Activated CD4-positive, alpha-beta memory T cell treated with anti-CD3 and anti-CD28 coated beads, Interleukin-2, amount 10 ng/mL, durations not matched to agents 7 days and 5 days (primary cell): Measurements from ENCODE around the gene CPNE7. TPM values are rescaled to one million over a fixed set of nuclear protein-coding genes. Genes with fewer than 3 reads are reported as not detected.
A peak's percentile ranks its signal among the peaks of the same experiment; 100 is the strongest.

ENCODE experiments used
- CTCF ChIA-PET: fragments of 350-600 bp; sonication (Branson Sonifier 250); formaldehyde crosslinking; loops from one replicate; lab custom pipeline; 2021; ENCODE audit warnings: antibody characterized with exemption, inconsistent platforms; lab: Charles Lee
- POLR2A ChIA-PET: fragments of 350-600 bp; sonication (Branson Sonifier 250); formaldehyde crosslinking; loops from one replicate; lab custom pipeline; 2021; ENCODE audit warnings: antibody characterized with exemption; lab: Charles Lee
- DNase-seq: peaks from one replicate; pipeline ENCODE4 v3.0.0-alpha.2; 2020
- H3K27ac Mint-ChIP-seq: one replicate; pipeline ENCODE4 v1.8.0; 2021; ENCODE audit warnings: mild to moderate bottlenecking, mixed read lengths
- H3K27me3 Mint-ChIP-seq: one replicate; pipeline ENCODE4 v1.8.0; 2021; ENCODE audit warnings: mixed read lengths
- H3K36me3 Mint-ChIP-seq: one replicate; pipeline ENCODE4 v1.8.0; 2021; ENCODE audit warnings: low read depth, mixed read lengths
- H3K4me1 Mint-ChIP-seq: one replicate; pipeline ENCODE4 v1.8.0; 2021; ENCODE audit warnings: mixed read lengths
- H3K4me3 Mint-ChIP-seq: one replicate; pipeline ENCODE4 v1.8.0; 2021; ENCODE audit warnings: mild to moderate bottlenecking, mixed read lengths
- H3K9me3 Mint-ChIP-seq: one replicate; pipeline ENCODE4 v1.8.0; 2021; ENCODE audit warnings: mixed read lengths
- total RNA-seq, 2 experiments: library from RNA; stranded (reverse); gene quantifications; one replicate each; pipeline ENCODE4 v1.2.3, GENCODE V29; 2021

CPNE7 gene
- total RNA-seq, 2 experiments from 2014 or later = 3.3 to 4.4 TPM

DNA sequence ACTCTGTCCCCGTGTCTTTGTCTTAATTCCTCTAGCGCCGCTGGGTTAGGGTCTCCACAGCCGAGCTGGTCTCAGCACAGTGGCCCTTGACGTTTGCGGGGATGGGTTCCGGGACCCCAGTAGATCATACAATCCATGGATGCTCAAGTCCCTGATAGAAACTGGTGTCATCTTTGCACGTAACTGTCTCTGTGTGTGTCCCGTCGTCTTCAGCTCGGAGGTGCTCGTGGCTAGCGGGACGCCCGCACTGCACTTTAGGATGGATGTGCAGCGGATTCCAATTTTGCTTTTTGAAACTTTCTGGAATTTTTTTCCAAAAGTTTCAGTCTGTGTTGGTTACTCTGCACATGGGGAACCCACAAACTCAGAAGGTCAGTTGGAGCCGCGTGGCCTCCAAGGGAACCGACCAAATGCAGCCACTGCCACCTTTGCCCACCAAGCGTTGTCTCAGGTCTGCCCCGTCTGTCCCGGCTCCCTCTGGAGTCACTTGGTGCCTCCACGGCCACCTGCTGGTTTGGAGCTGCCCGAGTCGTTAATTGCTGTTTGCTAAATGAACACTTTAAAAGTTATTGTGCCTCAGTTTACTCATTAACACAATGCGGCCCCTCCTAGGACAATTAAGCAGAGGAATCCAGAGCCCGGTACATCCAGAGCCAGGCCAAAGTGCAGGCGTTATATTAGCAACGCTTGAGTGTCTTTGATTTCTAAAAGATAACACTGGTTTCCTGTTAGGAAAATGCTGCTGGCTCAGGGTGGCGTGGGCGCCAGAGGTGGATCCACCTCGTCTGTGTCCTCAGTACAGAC is 32.6 kb downstream of the CPNE7 start:
- H3K9me3 Mint-ChIP-seq = no peaks in the 10 kb centered on the region
- H3K36me3 Mint-ChIP-seq = no peaks in the 10 kb centered on the region
- peaks cover under 1% of the 10 kb centered on the region for H3K4me1 Mint-ChIP-seq
- CTCF ChIA-PET = interaction anchor here (0.6 kb wide), 1 partner anchor 154 kb away, joined by 3 read pairs; no protein-coding TSS in a partner anchor
- DNase-seq = no peak
- POLR2A ChIA-PET = no interaction called here
- no peak overlapping the region for H3K4me3 Mint-ChIP-seq
- H3K27me3 Mint-ChIP-seq = peaks cover 5% of the 10 kb centered on the region
- H3K27ac Mint-ChIP-seq = no peak overlapping the region

DNA sequence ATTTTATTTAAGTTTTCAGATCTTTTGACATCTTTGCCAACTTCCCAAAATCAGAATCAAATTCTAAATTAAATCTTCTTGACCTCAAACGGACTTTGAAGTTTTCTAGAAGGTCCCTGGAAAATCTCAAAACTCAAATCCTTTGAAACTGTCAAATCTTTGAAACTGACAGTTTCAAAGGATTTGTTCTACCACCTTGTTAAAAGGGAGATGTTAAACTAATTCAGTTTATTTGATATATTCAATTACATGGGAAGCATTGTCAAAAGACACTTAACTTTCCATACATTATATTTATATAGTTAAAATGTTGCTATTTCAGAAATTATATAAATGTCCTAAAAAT is 34.5 kb downstream of the CPNE7 start:
- POLR2A ChIA-PET = no interaction called here
- CTCF ChIA-PET = no interaction called here
- no peak for DNase-seq
- no peaks in the 10 kb centered on the region for H3K9me3 Mint-ChIP-seq
- H3K4me3 Mint-ChIP-seq = no peak overlapping the region
- H3K36me3 Mint-ChIP-seq = no peaks in the 10 kb centered on the region
- H3K27ac Mint-ChIP-seq = no peak overlapping the region
- peaks cover 5% of the 10 kb centered on the region for H3K27me3 Mint-ChIP-seq
- H3K4me1 Mint-ChIP-seq = no peaks in the 10 kb centered on the region

DNA sequence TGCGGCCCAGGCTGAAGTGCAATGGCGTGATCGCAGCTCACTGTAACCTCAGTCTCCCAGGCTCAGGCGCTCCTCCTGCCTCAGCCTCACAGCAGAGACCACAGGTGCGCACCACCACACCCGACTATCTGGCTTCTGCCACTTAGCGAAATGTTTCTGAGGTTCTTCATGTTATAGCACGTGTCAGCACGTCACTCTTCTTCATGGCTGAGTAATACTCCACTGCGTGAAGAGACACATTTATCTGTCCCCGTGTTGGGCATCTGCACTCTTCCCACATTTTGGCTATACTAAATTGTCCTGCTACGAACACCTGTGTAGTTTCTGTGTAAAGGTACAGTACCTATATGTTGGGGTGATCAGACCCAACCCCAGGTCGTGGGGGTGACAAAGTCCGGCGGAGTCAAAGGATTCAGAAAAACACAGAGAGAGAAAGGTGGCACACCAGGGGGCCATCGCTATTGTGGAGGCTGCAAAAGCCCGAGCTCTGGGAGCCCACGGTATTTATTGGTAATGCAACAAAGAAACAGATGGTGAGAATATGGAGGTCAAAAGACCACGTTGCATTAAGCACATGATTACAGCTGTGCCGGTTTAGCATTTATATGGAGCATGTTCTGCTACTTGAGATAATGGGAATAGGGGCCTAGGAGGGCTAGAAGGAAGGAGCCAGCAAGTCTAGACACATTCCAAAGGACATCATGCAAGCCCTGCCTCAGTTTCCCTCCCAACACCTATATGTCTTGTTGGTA is 37.0 kb downstream of the CPNE7 start:
- peaks cover 5% of the 10 kb centered on the region for H3K27me3 Mint-ChIP-seq
- POLR2A ChIA-PET = no interaction called here
- no peak overlapping the region for H3K27ac Mint-ChIP-seq
- no peak for DNase-seq
- no peak overlapping the region for H3K4me3 Mint-ChIP-seq
- CTCF ChIA-PET = no interaction called here
- H3K4me1 Mint-ChIP-seq = peaks cover 10% of the 10 kb centered on the region
- peaks cover 10% of the 10 kb centered on the region for H3K9me3 Mint-ChIP-seq
- peaks cover 3% of the 10 kb centered on the region for H3K36me3 Mint-ChIP-seq

DNA sequence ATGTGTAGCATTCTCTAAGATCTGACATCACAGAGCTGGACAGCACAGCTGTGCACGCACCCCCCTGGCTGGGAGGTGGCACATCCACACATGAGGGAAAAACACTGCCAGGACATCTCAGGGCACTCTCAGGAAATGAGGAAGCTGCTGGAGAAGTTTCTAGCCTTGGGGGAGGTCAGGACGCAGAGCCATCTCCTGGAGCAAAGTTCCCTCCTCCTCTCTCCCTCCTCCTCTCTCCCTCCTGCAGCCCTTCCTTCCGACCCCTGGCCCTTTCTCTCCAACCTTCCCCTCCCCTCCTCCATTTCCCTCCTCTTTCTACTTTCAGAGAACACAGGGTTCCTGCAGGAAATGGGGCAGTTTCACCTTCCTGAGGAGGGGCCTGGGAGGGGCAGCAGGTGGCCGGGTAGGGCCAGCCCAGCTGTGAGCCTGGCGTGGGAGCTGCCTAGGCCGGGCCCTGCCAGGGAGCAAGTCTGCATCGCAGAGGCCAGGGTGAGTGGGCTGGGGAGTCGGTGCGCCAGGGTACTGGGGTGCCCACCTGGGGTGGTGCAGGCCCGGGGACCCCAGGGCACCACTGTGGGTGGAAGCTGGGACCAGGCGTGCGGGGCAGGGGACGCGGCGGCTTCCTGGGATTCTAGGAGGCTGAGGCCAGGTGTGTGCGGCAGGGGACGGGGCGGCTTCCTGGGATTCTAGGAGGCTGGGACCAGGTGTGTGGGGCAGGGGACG is 37.8 kb downstream of the CPNE7 start, which contains the start of gene DPEP1:
DPEP1 (plus strand) TSS at position 412 of the 723 bp plus-strand sequence. CDS start 16,769 bp downstream, outside the sequence.
- no peak for DNase-seq
- Mint-ChIP-seq H3K9me3 (peaks cover 10% of the 10 kb centered on the region), H3K27me3 (peaks cover 3% of the 10 kb centered on the region), H3K4me3 (no peak within 1 kb of the TSS), H3K36me3 (peaks cover 3% of the 10 kb centered on the region), H3K27ac (no peak within 1 kb of the TSS), H3K4me1 (peaks cover 10% of the 10 kb centered on the region)
- CTCF ChIA-PET = no interaction called here
- POLR2A ChIA-PET = no interaction called here

GRCh38 chr16:89613954-89614459 is 38.4 kb downstream of the CPNE7 start:
- Mint-ChIP-seq H3K9me3 (peaks cover 10% of the 10 kb centered on the region), H3K4me3 (no peak overlapping the region), H3K27me3 (peaks cover 3% of the 10 kb centered on the region), H3K27ac (no peak overlapping the region), H3K36me3 (peaks cover 3% of the 10 kb centered on the region), H3K4me1 (peaks cover 10% of the 10 kb centered on the region)
- ChIA-PET CTCF (interaction anchor here (0.7 kb wide), 1 partner anchor 76 kb away, joined by 3 read pairs; no protein-coding TSS in a partner anchor), POLR2A (no interaction called here)
- DNase-seq = no peak

GRCh38 chr16:89615176-89615575 is 39.6 kb downstream of the CPNE7 start:
- POLR2A ChIA-PET = no interaction called here
- peaks cover 10% of the 10 kb centered on the region for H3K4me1 Mint-ChIP-seq

GRCh38 chr16:89615596-89616090 is 40.1 kb downstream of the CPNE7 start:
- H3K9me3 Mint-ChIP-seq = peaks cover 10% of the 10 kb centered on the region
- peaks cover 3% of the 10 kb centered on the region for H3K36me3 Mint-ChIP-seq
- H3K4me1 Mint-ChIP-seq = peaks cover 10% of the 10 kb centered on the region
- no peak for DNase-seq
- H3K27me3 Mint-ChIP-seq = peaks cover 2% of the 10 kb centered on the region
- ChIA-PET CTCF (no interaction called here), POLR2A (no interaction called here)
- no peak overlapping the region for H3K4me3 Mint-ChIP-seq
- no peak overlapping the region for H3K27ac Mint-ChIP-seq

More at GRCh38 chr16:89615176-89615575, 39.6 kb downstream of the CPNE7 start:
- CTCF ChIA-PET = no interaction called here
- no peak overlapping the region for H3K4me3 Mint-ChIP-seq
- H3K27me3 Mint-ChIP-seq = peaks cover 3% of the 10 kb centered on the region
- H3K36me3 Mint-ChIP-seq = peaks cover 3% of the 10 kb centered on the region
- no peak for DNase-seq
- no peak overlapping the region for H3K27ac Mint-ChIP-seq
- H3K9me3 Mint-ChIP-seq = peaks cover 10% of the 10 kb centered on the region

DNA sequence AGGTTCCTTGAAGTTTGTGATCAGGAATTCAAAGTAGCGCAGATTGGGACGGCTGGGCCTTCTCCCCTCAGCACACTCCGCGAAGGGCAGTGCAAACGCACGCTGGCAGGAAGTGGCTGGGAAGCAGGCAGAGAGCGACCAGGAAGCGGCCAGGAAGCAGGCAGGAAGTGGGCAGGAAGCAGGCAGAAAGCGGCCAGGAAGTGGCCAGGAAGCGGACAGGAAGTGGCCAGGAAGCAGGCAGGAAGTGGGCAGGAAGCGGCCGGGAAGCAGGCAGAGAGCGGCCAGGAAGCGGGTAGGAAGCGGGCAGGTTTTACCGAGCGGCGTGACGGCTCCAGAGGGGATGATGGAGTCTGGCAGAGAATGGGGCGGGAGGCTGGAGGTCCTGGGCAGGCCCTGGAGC is 41.1 kb downstream of the CPNE7 start:
- Mint-ChIP-seq H3K27me3 (peaks cover 2% of the 10 kb centered on the region), H3K27ac (peak overlapping the region; percentile 86), H3K4me3 (no peak overlapping the region), H3K9me3 (peaks cover 10% of the 10 kb centered on the region), H3K4me1 (peaks cover 10% of the 10 kb centered on the region), H3K36me3 (peaks cover 3% of the 10 kb centered on the region)
- ChIA-PET POLR2A (no interaction called here), CTCF (no interaction called here)
- peak; percentile 29 for DNase-seq

- Mint-ChIP-seq H3K36me3 (peaks cover 3% of the 10 kb centered on the region), H3K27me3 (peaks cover 3% of the 10 kb centered on the region), H3K4me3 (no peak overlapping the region), H3K9me3 (peaks cover 10% of the 10 kb centered on the region), H3K27ac (peak overlapping the region; percentile 86), H3K4me1 (peaks cover 10% of the 10 kb centered on the region)
- POLR2A ChIA-PET = no interaction called here
- CTCF ChIA-PET = no interaction called here
- DNase-seq = no peak
These were observed 41.5 kb downstream of the CPNE7 start for GRCh38 chr16:89617036-89617435.

GRCh38 chr16:89618109-89618998 is 42.8 kb downstream of the CPNE7 start:
- DNase-seq = no peak
- POLR2A ChIA-PET = no interaction called here
- H3K4me1 Mint-ChIP-seq = peaks cover 10% of the 10 kb centered on the region
- peaks cover 7% of the 10 kb centered on the region for H3K27me3 Mint-ChIP-seq
- CTCF ChIA-PET = no interaction called here
- peaks cover 10% of the 10 kb centered on the region for H3K9me3 Mint-ChIP-seq
- H3K27ac Mint-ChIP-seq = no peak overlapping the region
- H3K4me3 Mint-ChIP-seq = no peak overlapping the region
- H3K36me3 Mint-ChIP-seq = peaks cover 3% of the 10 kb centered on the region

DNA sequence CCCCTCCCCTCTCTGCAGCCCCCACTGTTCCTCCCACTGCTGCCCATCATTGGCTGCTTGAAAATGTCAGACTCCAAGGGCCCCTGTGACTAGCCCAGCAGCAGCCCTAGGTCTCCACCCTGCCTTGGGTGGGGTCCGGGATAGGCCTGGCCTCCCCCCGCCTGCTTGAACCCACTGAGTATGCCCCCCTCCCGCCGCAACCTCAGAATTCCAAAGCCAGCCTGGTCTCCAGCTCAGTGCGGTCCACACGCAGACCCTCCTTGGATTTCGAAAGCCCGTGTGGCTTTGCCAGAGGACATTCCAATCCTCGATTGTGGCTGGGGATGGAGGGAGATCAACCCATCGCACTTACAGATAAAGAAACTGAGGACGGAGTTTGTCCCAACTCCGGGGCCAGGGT is 44.3 kb downstream of the CPNE7 start:
- no peak overlapping the region for H3K27ac Mint-ChIP-seq
- no peak overlapping the region for H3K4me3 Mint-ChIP-seq
- CTCF ChIA-PET = no interaction called here

GRCh38 chr16:89620406-89620841 is 44.9 kb downstream of the CPNE7 start:
- ChIA-PET POLR2A (no interaction called here), CTCF (no interaction called here)
- Mint-ChIP-seq H3K4me1 (peaks cover 10% of the 10 kb centered on the region), H3K9me3 (peaks cover 10% of the 10 kb centered on the region), H3K27ac (no peak overlapping the region), H3K36me3 (peaks cover 3% of the 10 kb centered on the region), H3K4me3 (no peak overlapping the region), H3K27me3 (peaks cover 14% of the 10 kb centered on the region)
- DNase-seq = no peak

More for the DNA sequence above, 44.3 kb downstream of the CPNE7 start:
- peaks cover 10% of the 10 kb centered on the region for H3K4me1 Mint-ChIP-seq
- peaks cover 10% of the 10 kb centered on the region for H3K9me3 Mint-ChIP-seq
- H3K36me3 Mint-ChIP-seq = peaks cover 3% of the 10 kb centered on the region
- peaks cover 14% of the 10 kb centered on the region for H3K27me3 Mint-ChIP-seq
- POLR2A ChIA-PET = no interaction called here
- no peak for DNase-seq
